Measurements from ENCODE around the gene DNAJB8. TPM values are rescaled to one million over a fixed set of nuclear protein-coding genes. Genes with fewer than 3 reads are reported as not detected.
A peak's percentile ranks its signal among the peaks of the same experiment; 100 is the strongest.

The DNAJB8 gene
- total RNA-seq, 1 experiment from 2014 or later = not detected

- Histone ChIP-seq H3K36me3 (replicated peaks; ENCODE audit: control insufficient read depth, insufficient read depth, low read length) (no peaks in the 10 kb centered on the region), H3K4me3 (ENCODE audit: insufficient read depth, low read depth, low read length) (no peak overlapping the region), H3K27me3 (ENCODE audit: control insufficient read depth, insufficient read depth, low read length) (peaks cover 91% of the 10 kb centered on the region)
- DNase-seq = peak; percentile 86
Observed at GRCh38 chr3:128482666-128483656, 16.3 kb upstream of the DNAJB8 start.

GRCh38 chr3:128482175-128482574 lies 15.5 kb upstream of the DNAJB8 start:
- peaks cover 92% of the 10 kb centered on the region for H3K27me3 ChIP-seq (ENCODE audit: control insufficient read depth, insufficient read depth, low read length)
- peak; percentile 59 for DNase-seq
- H3K4me3 ChIP-seq (ENCODE audit: insufficient read depth, low read depth, low read length) = no peak overlapping the region
- no peaks in the 10 kb centered on the region for H3K36me3 ChIP-seq (replicated peaks; ENCODE audit: control insufficient read depth, insufficient read depth, low read length)

GRCh38 chr3:128481438-128481942 lies 14.8 kb upstream of the DNAJB8 start:
- H3K4me3 ChIP-seq (ENCODE audit: insufficient read depth, low read depth, low read length) = no peak overlapping the region
- DNase-seq = peak; percentile 88
- H3K36me3 ChIP-seq (replicated peaks; ENCODE audit: control insufficient read depth, insufficient read depth, low read length) = no peaks in the 10 kb centered on the region
- H3K27me3 ChIP-seq (ENCODE audit: control insufficient read depth, insufficient read depth, low read length) = peaks cover 91% of the 10 kb centered on the region

GRCh38 chr3:128480717-128481437 lies 14.2 kb upstream of the DNAJB8 start:
- peaks cover 91% of the 10 kb centered on the region for H3K27me3 ChIP-seq (ENCODE audit: control insufficient read depth, insufficient read depth, low read length)

GRCh38 chr3:128480278-128480677 lies 13.6 kb upstream of the DNAJB8 start:
- peak; percentile 68 for DNase-seq
- peaks cover 91% of the 10 kb centered on the region for H3K27me3 ChIP-seq (ENCODE audit: control insufficient read depth, insufficient read depth, low read length)
- no peaks in the 10 kb centered on the region for H3K36me3 ChIP-seq (replicated peaks; ENCODE audit: control insufficient read depth, insufficient read depth, low read length)
- H3K4me3 ChIP-seq (ENCODE audit: insufficient read depth, low read depth, low read length) = no peak overlapping the region

More at GRCh38 chr3:128480717-128481437, 14.2 kb upstream of the DNAJB8 start:
- Histone ChIP-seq H3K4me3 (ENCODE audit: insufficient read depth, low read depth, low read length) (no peak overlapping the region), H3K36me3 (replicated peaks; ENCODE audit: control insufficient read depth, insufficient read depth, low read length) (no peaks in the 10 kb centered on the region)
- peak; percentile 70 for DNase-seq

GRCh38 chr3:128479558-128480086 lies 12.9 kb upstream of the DNAJB8 start:
- H3K36me3 ChIP-seq (replicated peaks; ENCODE audit: control insufficient read depth, insufficient read depth, low read length) = no peaks in the 10 kb centered on the region
- H3K27me3 ChIP-seq (ENCODE audit: control insufficient read depth, insufficient read depth, low read length) = peaks cover 90% of the 10 kb centered on the region
- DNase-seq = peak; percentile 56
- H3K4me3 ChIP-seq (ENCODE audit: insufficient read depth, low read depth, low read length) = no peak overlapping the region

- peaks cover 90% of the 10 kb centered on the region for H3K27me3 ChIP-seq (ENCODE audit: control insufficient read depth, insufficient read depth, low read length)
Observed at GRCh38 chr3:128478576-128479506, 12.2 kb upstream of the DNAJB8 start.

GRCh38 chr3:128476659-128477058 lies 10.0 kb upstream of the DNAJB8 start:
- Histone ChIP-seq H3K27me3 (ENCODE audit: control insufficient read depth, insufficient read depth, low read length) (peaks cover 90% of the 10 kb centered on the region), H3K36me3 (replicated peaks; ENCODE audit: control insufficient read depth, insufficient read depth, low read length) (no peaks in the 10 kb centered on the region), H3K4me3 (ENCODE audit: insufficient read depth, low read depth, low read length) (no peak overlapping the region)
- no peak for DNase-seq

More at GRCh38 chr3:128478576-128479506, 12.2 kb upstream of the DNAJB8 start:
- Histone ChIP-seq H3K4me3 (ENCODE audit: insufficient read depth, low read depth, low read length) (no peak overlapping the region), H3K36me3 (replicated peaks; ENCODE audit: control insufficient read depth, insufficient read depth, low read length) (no peaks in the 10 kb centered on the region)
- DNase-seq = peak; percentile 61

GRCh38 chr3:128475355-128475754 lies 8.7 kb upstream of the DNAJB8 start:
- H3K36me3 ChIP-seq (replicated peaks; ENCODE audit: control insufficient read depth, insufficient read depth, low read length) = no peaks in the 10 kb centered on the region
- peaks cover 88% of the 10 kb centered on the region for H3K27me3 ChIP-seq (ENCODE audit: control insufficient read depth, insufficient read depth, low read length)
- peak; percentile 48 for DNase-seq
- no peak overlapping the region for H3K4me3 ChIP-seq (ENCODE audit: insufficient read depth, low read depth, low read length)

GRCh38 chr3:128473737-128474136 lies 7.0 kb upstream of the DNAJB8 start:
- peak; percentile 56 for DNase-seq
- Histone ChIP-seq H3K27me3 (ENCODE audit: control insufficient read depth, insufficient read depth, low read length) (peaks cover 85% of the 10 kb centered on the region), H3K4me3 (ENCODE audit: insufficient read depth, low read depth, low read length) (no peak overlapping the region), H3K36me3 (replicated peaks; ENCODE audit: control insufficient read depth, insufficient read depth, low read length) (no peaks in the 10 kb centered on the region)

GRCh38 chr3:128473180-128473519 lies 6.5 kb upstream of the DNAJB8 start:
- no peak overlapping the region for H3K4me3 ChIP-seq (ENCODE audit: insufficient read depth, low read depth, low read length)
- peak; percentile 81 for DNase-seq
- H3K36me3 ChIP-seq (replicated peaks; ENCODE audit: control insufficient read depth, insufficient read depth, low read length) = no peaks in the 10 kb centered on the region
- peaks cover 79% of the 10 kb centered on the region for H3K27me3 ChIP-seq (ENCODE audit: control insufficient read depth, insufficient read depth, low read length)

- DNase-seq = peak; percentile 58
- Histone ChIP-seq H3K27me3 (ENCODE audit: control insufficient read depth, insufficient read depth, low read length) (peaks cover 74% of the 10 kb centered on the region), H3K36me3 (replicated peaks; ENCODE audit: control insufficient read depth, insufficient read depth, low read length) (no peaks in the 10 kb centered on the region)
Observed at GRCh38 chr3:128472449-128473179, 5.9 kb upstream of the DNAJB8 start.

GRCh38 chr3:128471720-128472119 lies 5.0 kb upstream of the DNAJB8 start:
- no peaks in the 10 kb centered on the region for H3K36me3 ChIP-seq (replicated peaks; ENCODE audit: control insufficient read depth, insufficient read depth, low read length)
- H3K27me3 ChIP-seq (ENCODE audit: control insufficient read depth, insufficient read depth, low read length) = peaks cover 66% of the 10 kb centered on the region

More at GRCh38 chr3:128472449-128473179, 5.9 kb upstream of the DNAJB8 start:
- no peak overlapping the region for H3K4me3 ChIP-seq (ENCODE audit: insufficient read depth, low read depth, low read length)

More at GRCh38 chr3:128471720-128472119, 5.0 kb upstream of the DNAJB8 start:
- H3K4me3 ChIP-seq (ENCODE audit: insufficient read depth, low read depth, low read length) = no peak overlapping the region
- no peak for DNase-seq

All from H7 (cell line).